SK-N-SH treated with all-trans-retinoic acid at 6 μM for 48 hours (cell line): ENCODE results near the gene IGF1R.

Source experiments
- ATAC-seq: fragments of 200-7000 bp; cut with Tn5 transposase; 3 replicates; pipeline ENCODE4 v1.9.1; 2020; ENCODE audit warnings: mild to moderate bottlenecking, moderate library complexity
- ARNTL ChIP-seq: fragments of 450-650 bp; formaldehyde crosslinking; IDR thresholded peaks from 2 replicates; pipeline ENCODE4 v1.5.0; 2020; ENCODE audit warnings: low read depth, mild to moderate bottlenecking, moderate library complexity, borderline replicate concordance
- BACH2 ChIP-seq: fragments of 250-450 bp; sonication (Bioruptor Pico); IDR thresholded peaks from 2 replicates; pipeline ENCODE4 v1.9.0; 2021; ENCODE audit warnings: mild to moderate bottlenecking, borderline replicate concordance
- CREB5 ChIP-seq: fragments of 250-450 bp; sonication (Bioruptor Pico); IDR thresholded peaks from 2 replicates; pipeline ENCODE4 v1.5.1; 2020; ENCODE audit warnings: low read depth, mild to moderate bottlenecking, moderate library complexity
- CSRNP3 ChIP-seq: fragments of 250-450 bp; sonication (Bioruptor Pico); IDR thresholded peaks from 2 replicates; pipeline ENCODE4 v1.5.1; 2021; ENCODE audit warnings: mild to moderate bottlenecking, moderate library complexity
- ESRRG ChIP-seq: fragments of 250-450 bp; sonication (Bioruptor Pico); IDR thresholded peaks from 2 replicates; pipeline ENCODE4 v1.6.1; 2021; ENCODE audit warnings: mild to moderate bottlenecking
- ISL1 ChIP-seq: fragments of 250-450 bp; sonication (Bioruptor Pico); IDR thresholded peaks from 2 replicates; pipeline ENCODE4 v2.1.2; 2022; ENCODE audit warnings: mild to moderate bottlenecking, moderate library complexity
- OSR1 ChIP-seq: fragments of 250-450 bp; sonication (Bioruptor Pico); IDR thresholded peaks from 2 replicates; pipeline ENCODE4 v1.8.0; 2022; ENCODE audit warnings: moderate library complexity, mild to moderate bottlenecking, inconsistent platforms
- PATZ1 ChIP-seq: fragments of 250-450 bp; sonication (Bioruptor Pico); IDR thresholded peaks from 2 replicates; pipeline ENCODE4 v1.8.0; 2020; ENCODE audit warnings: mild to moderate bottlenecking, moderate library complexity, borderline replicate concordance
- POU6F1 ChIP-seq: fragments of 250-450 bp; sonication (Bioruptor Pico); IDR thresholded peaks from 2 replicates; pipeline ENCODE4 v1.8.0; 2021; ENCODE audit warnings: low read depth, mild to moderate bottlenecking, moderate library complexity, borderline replicate concordance
- PPARA ChIP-seq: fragments of 250-450 bp; sonication (Bioruptor Pico); IDR thresholded peaks from 2 replicates; pipeline ENCODE4 v1.5.0; 2020; ENCODE audit warnings: mild to moderate bottlenecking, borderline replicate concordance
- TCF4 ChIP-seq: fragments of 250-450 bp; sonication (Bioruptor Pico); IDR thresholded peaks from 2 replicates; pipeline ENCODE4 v1.8.0; 2021; ENCODE audit warnings: mild to moderate bottlenecking, moderate library complexity, borderline replicate concordance
- TOX ChIP-seq: fragments of 250-450 bp; sonication (Bioruptor Pico); IDR thresholded peaks from 2 replicates; pipeline ENCODE4 v1.8.0; 2021; ENCODE audit warnings: mild to moderate bottlenecking, moderate library complexity, borderline replicate concordance
- TSHZ2 ChIP-seq: fragments of 250-450 bp; sonication (Bioruptor Pico); IDR thresholded peaks from 2 replicates; pipeline ENCODE4 v1.5.0; 2020; ENCODE audit warnings: mild to moderate bottlenecking, moderate library complexity
- ZC3H10 ChIP-seq: fragments of 250-450 bp; sonication (Bioruptor Pico); IDR thresholded peaks from 2 replicates; pipeline ENCODE4 v1.5.1; 2021; ENCODE audit warnings: mild to moderate bottlenecking, moderate library complexity
- ZFP3 ChIP-seq: fragments of 250-450 bp; sonication (Bioruptor Pico); IDR thresholded peaks from 2 replicates; pipeline ENCODE4 v1.5.0; 2020; ENCODE audit warnings: mild to moderate bottlenecking, moderate library complexity
- ZFP30 ChIP-seq: fragments of 450-650 bp; formaldehyde crosslinking; IDR thresholded peaks from 2 replicates; pipeline ENCODE4 v1.5.0; 2022; ENCODE audit warnings: mild to moderate bottlenecking, moderate library complexity
- ZNF565 ChIP-seq: fragments of 450-650 bp; formaldehyde crosslinking; conservative IDR thresholded peaks from 2 replicates; pipeline ENCODE4 v1.5.0; 2020; ENCODE audit warnings: low read depth, mild to moderate bottlenecking, moderate library complexity
- ZNF70 ChIP-seq: fragments of 450-650 bp; formaldehyde crosslinking; IDR thresholded peaks from 2 replicates; pipeline ENCODE4 v1.5.0; 2020; ENCODE audit warnings: mild to moderate bottlenecking, moderate library complexity

Gene IGF1R

GRCh38 chr15:98935736-98936135, 287.4 kb downstream of the IGF1R start (continued):
- TF ChIP-seq PATZ1 (CRISPR knock-in tag) = no peak
- TF ChIP-seq ZNF565 (CRISPR knock-in tag) = no peak

- TF ChIP-seq BACH2 (CRISPR knock-in tag) = no peak
- TF ChIP-seq ZC3H10 (CRISPR knock-in tag) = no peak
- no peak for TF ChIP-seq ZFP30 (CRISPR knock-in tag)
- TF ChIP-seq TCF4 (CRISPR knock-in tag) = no peak
- no peak for TF ChIP-seq CSRNP3 (CRISPR knock-in tag)
- no peak for TF ChIP-seq TSHZ2 (CRISPR knock-in tag)
- no peak for TF ChIP-seq ZFP3 (CRISPR knock-in tag)
- TF ChIP-seq POU6F1 (CRISPR knock-in tag) = no peak
- no peak for TF ChIP-seq ZNF70 (CRISPR knock-in tag)
- TF ChIP-seq PPARA = no peak
- no peak for TF ChIP-seq ISL1 (CRISPR knock-in tag)
- no peak for TF ChIP-seq ARNTL
- no peak for ATAC-seq
Measured at GRCh38 chr15:98937413-98938104, 289.2 kb downstream of the IGF1R start.

- no peak for ATAC-seq
- TF ChIP-seq PATZ1 (CRISPR knock-in tag) = no peak
- no peak for TF ChIP-seq ZC3H10 (CRISPR knock-in tag)
- TF ChIP-seq ARNTL = no peak
- no peak for TF ChIP-seq OSR1 (CRISPR knock-in tag)
- TF ChIP-seq CREB5 = no peak
- TF ChIP-seq, all 23 proteins: peak for 0
Measured at GRCh38 chr15:98938105-98938417, 289.7 kb downstream of the IGF1R start.

- ATAC-seq = no peak
- TF ChIP-seq ARNTL (no peak), ZFP3 (CRISPR knock-in tag) (no peak), TSHZ2 (CRISPR knock-in tag) (no peak), TOX (no peak), ZC3H10 (CRISPR knock-in tag) (no peak), ZFP30 (CRISPR knock-in tag) (no peak), OSR1 (CRISPR knock-in tag) (no peak), ESRRG (CRISPR knock-in tag) (no peak), PATZ1 (CRISPR knock-in tag) (no peak)
Measured at GRCh38 chr15:98938799-98939198, 290.5 kb downstream of the IGF1R start.
